Measurements from ENCODE around the gene ANKFN1. TPM values are rescaled to one million over a fixed set of nuclear protein-coding genes. Genes with fewer than 3 reads are reported as not detected.

ANKFN1 gene
- total RNA-seq, 1 donor from 2014 or later = 0.21 TPM

DNA sequence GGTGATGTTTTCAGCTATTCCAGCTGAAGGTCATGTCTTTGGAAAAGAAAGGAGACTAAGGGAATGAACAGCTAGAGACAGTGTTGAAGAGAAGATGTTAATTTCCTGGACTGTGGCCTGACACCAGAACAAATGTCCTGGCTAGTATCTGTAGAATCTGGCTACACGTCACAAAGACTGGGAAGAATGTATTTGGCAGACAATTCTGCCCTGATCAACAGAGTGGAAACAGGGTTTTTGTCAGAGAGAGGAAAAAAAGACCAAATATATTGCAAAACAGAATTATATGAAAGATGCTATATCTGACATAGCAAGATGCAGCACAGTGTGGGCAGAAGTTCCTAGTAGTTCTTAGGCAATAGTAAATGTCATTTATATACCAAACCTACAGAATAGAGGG is 17.0 kb upstream of the ANKFN1 start:
- Mint-ChIP-seq H3K4me3 (no peak overlapping the region), H3K36me3 (ENCODE audit: low read depth) (no peaks in the 10 kb centered on the region), H3K27ac (ENCODE audit: unreplicated experiment) (no peak overlapping the region), H3K27me3 (ENCODE audit: low read depth) (no peaks in the 10 kb centered on the region), H3K4me1 (peaks cover 3% of the 10 kb centered on the region), H3K9me3 (no peaks in the 10 kb centered on the region)
- TF ChIP-seq, protein P1, sequence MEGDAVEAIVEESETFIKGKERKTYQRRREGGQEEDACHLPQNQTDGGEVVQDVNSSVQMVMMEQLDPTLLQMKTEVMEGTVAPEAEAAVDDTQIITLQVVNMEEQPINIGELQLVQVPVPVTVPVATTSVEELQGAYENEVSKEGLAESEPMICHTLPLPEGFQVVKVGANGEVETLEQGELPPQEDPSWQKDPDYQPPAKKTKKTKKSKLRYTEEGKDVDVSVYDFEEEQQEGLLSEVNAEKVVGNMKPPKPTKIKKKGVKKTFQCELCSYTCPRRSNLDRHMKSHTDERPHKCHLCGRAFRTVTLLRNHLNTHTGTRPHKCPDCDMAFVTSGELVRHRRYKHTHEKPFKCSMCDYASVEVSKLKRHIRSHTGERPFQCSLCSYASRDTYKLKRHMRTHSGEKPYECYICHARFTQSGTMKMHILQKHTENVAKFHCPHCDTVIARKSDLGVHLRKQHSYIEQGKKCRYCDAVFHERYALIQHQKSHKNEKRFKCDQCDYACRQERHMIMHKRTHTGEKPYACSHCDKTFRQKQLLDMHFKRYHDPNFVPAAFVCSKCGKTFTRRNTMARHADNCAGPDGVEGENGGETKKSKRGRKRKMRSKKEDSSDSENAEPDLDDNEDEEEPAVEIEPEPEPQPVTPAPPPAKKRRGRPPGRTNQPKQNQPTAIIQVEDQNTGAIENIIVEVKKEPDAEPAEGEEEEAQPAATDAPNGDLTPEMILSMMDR (conservative IDR thresholded peaks at IDR 0.05) = no peak
- DNase-seq (ENCODE audit: low read depth, low spot score) = no peak

DNA sequence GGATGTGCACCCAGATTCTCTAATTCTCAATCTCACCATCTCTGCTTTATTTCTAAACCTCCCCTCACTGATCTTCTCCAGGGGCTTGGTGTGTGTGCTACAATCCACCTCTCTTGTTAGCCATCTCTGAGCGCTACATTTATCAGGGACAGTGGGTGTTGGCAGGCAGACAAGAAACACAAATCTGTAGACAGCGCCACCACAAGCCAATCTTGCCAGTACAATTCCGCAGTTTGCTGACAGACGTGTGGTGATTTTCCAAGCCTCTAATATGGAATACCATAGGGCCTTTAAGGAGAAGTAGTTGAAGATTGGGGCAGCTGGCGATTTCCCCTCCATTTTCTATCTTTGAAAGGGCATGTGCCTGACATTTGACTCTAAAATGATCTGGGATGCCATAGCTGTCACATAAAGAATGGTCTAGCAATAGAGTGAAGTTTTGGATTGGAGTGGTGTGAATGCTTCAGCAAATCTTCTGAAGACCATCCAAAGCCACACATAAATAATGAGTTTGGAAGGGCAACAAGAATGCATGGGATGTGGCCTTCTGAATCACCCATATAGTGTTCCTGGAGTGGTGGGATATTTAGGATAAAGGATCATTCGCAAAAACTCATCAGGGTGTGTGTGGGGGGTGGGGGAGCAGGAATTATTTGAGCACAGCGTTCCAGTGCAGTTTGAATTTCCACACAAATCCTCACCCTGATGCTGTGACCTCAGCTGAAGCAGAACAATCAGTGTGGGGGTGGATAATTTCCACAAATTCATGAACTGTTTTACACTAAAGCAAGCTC is 12.0 kb upstream of the ANKFN1 start:
- H3K27me3 Mint-ChIP-seq (ENCODE audit: low read depth) = no peaks in the 10 kb centered on the region
- H3K36me3 Mint-ChIP-seq (ENCODE audit: low read depth) = no peaks in the 10 kb centered on the region
- peaks cover 3% of the 10 kb centered on the region for H3K9me3 Mint-ChIP-seq
- H3K4me3 Mint-ChIP-seq = no peak overlapping the region
- DNase-seq (ENCODE audit: low read depth, low spot score) = no peak
- H3K27ac Mint-ChIP-seq (ENCODE audit: unreplicated experiment) = no peak overlapping the region
- TF ChIP-seq, protein P1 (conservative IDR thresholded peaks at IDR 0.05) = no peak
- H3K4me1 Mint-ChIP-seq = peaks cover 3% of the 10 kb centered on the region

DNA sequence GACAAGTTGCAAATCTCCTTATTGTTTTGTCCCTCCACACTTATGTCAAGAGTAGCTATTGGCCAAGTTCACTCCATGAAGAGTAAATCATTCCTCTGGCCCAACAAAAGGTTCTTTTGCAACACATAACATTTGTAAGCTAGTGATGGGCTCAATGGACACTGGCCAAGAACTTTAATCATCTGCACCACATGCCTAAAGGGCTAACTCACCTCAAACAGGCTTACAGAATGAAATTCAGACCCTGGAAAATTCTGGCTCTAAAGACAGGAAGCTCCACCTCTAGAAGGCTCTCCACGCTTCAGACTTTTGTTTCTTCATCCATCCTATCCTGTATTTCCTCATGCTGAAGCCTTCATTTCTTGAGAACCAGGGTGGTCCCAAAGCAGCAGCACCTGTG is 10.9 kb upstream of the ANKFN1 start:
- peaks cover 6% of the 10 kb centered on the region for H3K4me1 Mint-ChIP-seq
- no peak for DNase-seq (ENCODE audit: low read depth, low spot score)
- H3K9me3 Mint-ChIP-seq = peaks cover 3% of the 10 kb centered on the region
- TF ChIP-seq, protein P1 (conservative IDR thresholded peaks at IDR 0.05) = no peak
- H3K36me3 Mint-ChIP-seq (ENCODE audit: low read depth) = no peaks in the 10 kb centered on the region
- no peaks in the 10 kb centered on the region for H3K27me3 Mint-ChIP-seq (ENCODE audit: low read depth)
- H3K27ac Mint-ChIP-seq (ENCODE audit: unreplicated experiment) = no peak overlapping the region
- H3K4me3 Mint-ChIP-seq = no peak overlapping the region

DNA sequence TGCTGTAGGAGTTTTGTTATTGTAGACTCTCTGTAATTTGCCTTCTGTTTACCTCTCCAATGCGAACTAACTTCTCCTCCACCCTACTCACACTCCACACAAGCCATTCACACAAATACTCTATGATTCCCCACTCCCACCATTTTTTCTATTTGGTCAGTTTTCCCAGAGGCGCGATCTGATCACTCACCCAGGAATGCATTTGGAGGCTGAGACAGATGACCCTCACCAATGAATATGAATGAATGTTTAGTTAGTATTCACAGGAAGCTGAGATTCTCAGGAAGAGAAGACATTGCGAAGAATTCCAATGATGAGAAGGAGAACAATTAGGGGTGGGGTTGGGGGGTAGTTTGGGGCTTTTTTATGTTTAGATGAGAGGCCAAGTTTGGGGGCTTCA is 10.5 kb upstream of the ANKFN1 start:
- H3K9me3 Mint-ChIP-seq = peaks cover 3% of the 10 kb centered on the region
- H3K4me3 Mint-ChIP-seq = no peak overlapping the region
- no peaks in the 10 kb centered on the region for H3K36me3 Mint-ChIP-seq (ENCODE audit: low read depth)
- no peak for DNase-seq (ENCODE audit: low read depth, low spot score)
- peaks cover 6% of the 10 kb centered on the region for H3K4me1 Mint-ChIP-seq
- TF ChIP-seq, protein P1 (conservative IDR thresholded peaks at IDR 0.05) = no peak
- H3K27me3 Mint-ChIP-seq (ENCODE audit: low read depth) = no peaks in the 10 kb centered on the region
- H3K27ac Mint-ChIP-seq (ENCODE audit: unreplicated experiment) = no peak overlapping the region

DNA sequence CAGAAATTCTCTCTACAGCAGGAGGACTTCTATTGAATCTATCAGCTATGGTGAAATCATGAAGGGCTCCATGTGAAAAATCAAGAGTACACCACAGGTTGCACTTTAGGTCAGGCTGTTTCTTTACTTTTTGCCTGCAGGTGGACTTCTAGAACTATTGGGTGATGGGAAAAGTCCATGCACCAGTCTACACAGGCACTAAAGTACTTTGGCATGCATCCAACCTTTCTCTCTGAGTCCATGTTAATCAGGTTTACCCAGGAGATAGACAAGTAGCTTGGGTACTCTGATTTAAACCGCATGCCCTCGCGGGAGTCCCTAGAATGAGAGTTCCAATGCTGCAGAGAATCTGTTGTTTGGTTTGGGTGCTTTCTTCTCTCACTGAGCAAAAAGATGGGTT is 9.1 kb upstream of the ANKFN1 start:
- peaks cover 3% of the 10 kb centered on the region for H3K9me3 Mint-ChIP-seq
- no peak overlapping the region for H3K4me3 Mint-ChIP-seq
- H3K36me3 Mint-ChIP-seq (ENCODE audit: low read depth) = no peaks in the 10 kb centered on the region
- DNase-seq (ENCODE audit: low read depth, low spot score) = no peak
- peaks cover 6% of the 10 kb centered on the region for H3K4me1 Mint-ChIP-seq
- H3K27ac Mint-ChIP-seq (ENCODE audit: unreplicated experiment) = no peak overlapping the region
- no peaks in the 10 kb centered on the region for H3K27me3 Mint-ChIP-seq (ENCODE audit: low read depth)
- TF ChIP-seq, protein P1 (conservative IDR thresholded peaks at IDR 0.05) = no peak

Data from neural crest cell (in vitro differentiated cells).